ENCODE measurements around the gene NAV3.
"Not testable (repeated sequence)": the region's sequence is repeated elsewhere in the genome, so short reads cannot be mapped to it uniquely, and the experiment has no call there.

NAV3 gene

DNA sequence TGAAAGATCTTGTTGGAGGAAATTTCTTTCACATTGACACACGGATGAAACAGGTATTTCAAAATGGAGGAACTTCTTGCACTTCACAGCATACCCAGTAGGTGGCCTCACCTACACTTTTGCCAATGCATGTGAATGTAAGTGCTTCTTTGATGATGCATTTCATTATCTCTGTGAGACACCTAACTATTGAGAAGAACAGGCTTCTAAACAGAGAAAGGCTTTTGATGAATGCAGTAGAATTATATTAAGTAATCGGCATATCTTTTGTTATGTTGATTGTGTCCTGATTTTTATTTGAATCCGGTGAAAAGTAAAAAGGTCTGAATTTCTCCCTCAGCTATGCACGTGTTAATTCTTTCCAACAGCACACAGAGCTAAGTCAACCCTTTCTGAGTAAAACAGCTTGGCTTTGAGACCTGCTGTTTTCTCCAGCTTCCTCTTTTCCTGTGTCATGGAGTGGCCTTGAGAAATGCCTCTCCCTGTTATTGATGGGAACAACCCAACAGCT is 399.0 kb downstream of the NAV3 start:
- no peak for FAIRE-seq
- DNase-seq (ENCODE audit: insufficient read length, low spot score), result peak; percentile 10

DNA sequence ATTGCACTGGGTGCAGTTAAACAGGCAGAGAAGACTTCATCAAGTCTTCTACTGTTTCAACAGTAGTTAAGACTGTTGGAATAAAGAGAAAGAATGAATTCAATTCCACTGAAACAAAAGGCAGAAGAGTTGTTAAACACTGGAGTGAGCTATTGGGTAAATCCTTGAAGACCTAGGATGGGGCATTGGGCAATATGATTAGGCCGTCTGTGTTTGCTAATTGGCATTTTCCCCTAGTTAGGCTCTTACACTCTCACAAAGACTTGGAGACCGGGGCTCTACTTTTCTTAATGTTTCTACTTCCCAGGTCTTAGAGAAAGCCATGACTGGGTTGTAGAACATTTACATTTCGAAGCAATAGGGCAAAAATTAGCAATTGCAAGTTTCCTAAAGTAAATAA is 402.1 kb downstream of the NAV3 start:
- FAIRE-seq (no peak), DNase-seq (ENCODE audit: insufficient read length, low spot score) (no peak)

DNA sequence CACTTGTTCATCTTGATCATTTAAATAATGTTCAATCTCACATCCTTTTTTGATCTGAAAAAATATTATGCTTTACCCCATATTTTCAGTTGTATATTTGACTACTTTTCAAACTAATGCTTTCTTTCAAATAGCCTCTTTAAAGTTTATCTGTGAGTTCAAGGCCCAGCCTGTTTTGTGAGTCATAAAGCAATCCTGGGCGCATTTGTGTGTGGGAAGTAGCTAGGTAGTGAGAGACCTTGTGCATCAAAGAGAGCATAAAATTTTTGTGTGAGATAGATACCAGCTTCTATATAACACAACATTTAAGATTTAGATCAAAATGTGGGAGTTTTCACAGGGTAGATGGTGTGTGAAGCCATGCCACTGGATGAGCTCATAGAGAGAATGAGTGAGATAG is 405.6 kb downstream of the NAV3 start:
- FAIRE-seq, result no peak

DNA sequence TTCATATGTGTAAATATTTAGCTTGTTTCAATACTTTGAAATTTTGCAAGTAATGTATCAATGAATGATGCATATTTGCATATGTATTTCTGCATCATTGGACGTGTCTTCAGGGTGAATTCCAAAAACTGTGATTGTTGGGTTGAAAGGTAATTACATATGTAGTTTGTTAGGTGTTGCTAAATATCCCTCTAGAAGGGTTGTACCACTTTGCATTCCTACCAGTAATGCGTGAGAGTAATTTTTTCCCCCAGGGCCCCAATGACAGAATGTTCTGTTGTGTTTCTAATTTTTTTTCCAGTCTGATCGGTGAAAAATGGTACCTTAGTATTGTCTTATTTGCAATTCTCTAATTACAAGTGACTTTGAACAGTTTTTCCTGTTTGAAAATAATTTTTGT is 408.9 kb downstream of the NAV3 start:
- DNase-seq (ENCODE audit: insufficient read length, low spot score) (no peak), FAIRE-seq (no peak)

More for the DNA sequence above, 405.6 kb downstream of the NAV3 start:
- no peak for DNase-seq (ENCODE audit: insufficient read length, low spot score)

DNA sequence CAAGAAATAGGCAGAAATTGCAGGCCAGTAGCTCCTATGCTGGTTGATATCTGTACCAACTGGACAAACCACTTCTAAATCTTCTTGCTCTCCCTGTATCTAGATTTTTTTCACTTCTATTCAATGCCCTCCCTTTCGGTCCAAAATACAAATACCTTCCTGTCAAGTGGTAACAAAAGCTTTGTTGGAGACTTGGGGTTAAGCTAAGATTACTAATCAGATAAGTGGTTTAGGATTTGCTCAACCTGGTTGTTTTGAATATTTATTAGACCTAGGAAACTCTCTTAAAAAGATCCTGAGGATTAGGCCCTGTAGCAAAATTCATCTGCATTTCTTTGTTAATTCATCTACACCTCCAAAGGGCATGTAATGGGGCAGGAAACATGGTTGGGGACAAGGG is 410.1 kb downstream of the NAV3 start:
- no peak for DNase-seq (ENCODE audit: insufficient read length, low spot score)
- FAIRE-seq, result no peak

DNA sequence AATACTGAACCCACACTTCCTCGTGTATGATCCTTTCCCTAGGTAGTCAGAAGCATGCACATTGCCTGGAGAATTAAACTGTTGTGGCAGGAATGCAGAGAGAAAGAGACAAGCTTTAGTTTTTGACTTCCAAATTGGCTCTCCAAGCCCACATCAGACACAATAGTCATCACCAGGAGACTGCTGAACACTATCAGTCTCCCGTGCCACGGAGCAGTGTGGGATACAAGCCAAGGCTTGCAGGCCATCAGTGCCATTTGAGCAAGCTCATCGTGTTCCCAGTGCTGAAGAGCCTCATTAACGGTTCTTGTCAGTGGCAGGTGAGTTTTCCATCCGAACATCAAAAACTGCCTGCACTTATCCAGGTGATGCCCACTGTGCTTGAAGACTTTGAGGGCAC is 410.8 kb downstream of the NAV3 start:
- no peak for FAIRE-seq

DNA sequence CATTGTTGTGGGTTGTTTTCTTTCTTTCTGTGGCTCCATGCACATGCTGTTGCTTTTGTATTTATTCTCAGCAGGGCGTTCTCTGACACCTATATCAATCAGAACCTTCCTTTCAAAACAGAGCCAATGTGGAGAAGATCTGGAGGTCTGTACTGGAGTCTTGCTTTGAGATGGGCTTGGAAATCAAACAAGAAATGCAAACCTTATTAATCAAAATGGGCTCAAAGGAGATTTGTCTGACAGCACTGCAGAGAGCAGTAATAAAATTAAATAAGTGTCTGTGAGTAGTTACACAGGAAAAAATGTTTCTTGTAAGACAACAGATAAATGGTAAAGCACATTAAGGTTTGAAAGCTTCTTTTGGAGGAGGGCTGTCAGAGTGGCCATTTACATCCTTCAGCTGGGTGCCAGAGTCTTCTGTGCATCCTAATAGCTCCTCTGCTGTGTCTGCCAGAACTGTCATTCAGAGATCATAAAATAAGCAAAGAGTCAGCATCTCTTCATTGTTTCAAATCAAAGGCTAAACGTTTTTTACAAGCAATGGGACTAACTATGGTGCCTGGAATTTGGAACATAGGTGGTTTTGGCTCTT is 414.3 kb downstream of the NAV3 start:
- FAIRE-seq, result no peak

More for the DNA sequence above, 410.8 kb downstream of the NAV3 start:
- DNase-seq (ENCODE audit: insufficient read length, low spot score), result no peak

DNA sequence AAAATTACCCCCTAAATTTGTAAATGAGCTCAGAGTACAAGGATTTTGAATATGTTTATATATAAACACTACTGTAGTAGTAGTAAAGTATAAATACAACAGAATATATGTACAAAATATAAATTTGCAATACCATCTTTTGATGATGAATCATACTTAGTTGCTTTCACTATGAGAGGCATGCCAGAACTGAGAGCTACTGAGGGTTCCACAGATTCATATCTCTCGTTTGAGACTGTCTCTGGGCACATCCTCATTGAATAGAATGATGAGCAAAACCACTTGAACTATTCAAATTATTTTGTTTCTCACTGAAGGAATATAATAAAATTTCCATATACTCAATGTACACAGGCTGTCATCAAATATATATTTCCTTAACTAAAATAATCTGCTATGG is 417.6 kb downstream of the NAV3 start:
- DNase-seq (ENCODE audit: insufficient read length, low spot score) (no peak), FAIRE-seq (no peak)

More for the DNA sequence above, 414.3 kb downstream of the NAV3 start:
- DNase-seq (ENCODE audit: insufficient read length, low spot score), result no peak

DNA sequence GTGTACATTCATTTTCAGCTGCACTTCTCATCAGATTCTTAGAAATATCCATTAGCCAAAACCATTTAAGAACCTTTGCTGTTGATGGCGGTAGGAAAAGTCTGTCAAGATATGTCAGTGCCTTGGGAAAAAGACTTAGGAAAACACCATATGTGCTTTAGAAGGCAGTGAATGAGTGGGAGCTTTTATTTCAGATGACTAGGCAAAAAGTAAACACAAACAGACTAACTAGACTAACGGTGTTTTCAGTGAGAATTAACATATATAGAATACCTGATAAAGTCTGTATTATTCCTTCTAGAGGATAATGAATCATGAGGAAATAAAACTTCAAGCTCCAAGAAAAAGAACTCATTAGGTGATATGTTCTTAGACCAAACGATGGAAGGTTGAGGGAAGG is 418.9 kb downstream of the NAV3 start:
- DNase-seq (ENCODE audit: insufficient read length, low spot score), result no peak
- no peak for FAIRE-seq

DNA sequence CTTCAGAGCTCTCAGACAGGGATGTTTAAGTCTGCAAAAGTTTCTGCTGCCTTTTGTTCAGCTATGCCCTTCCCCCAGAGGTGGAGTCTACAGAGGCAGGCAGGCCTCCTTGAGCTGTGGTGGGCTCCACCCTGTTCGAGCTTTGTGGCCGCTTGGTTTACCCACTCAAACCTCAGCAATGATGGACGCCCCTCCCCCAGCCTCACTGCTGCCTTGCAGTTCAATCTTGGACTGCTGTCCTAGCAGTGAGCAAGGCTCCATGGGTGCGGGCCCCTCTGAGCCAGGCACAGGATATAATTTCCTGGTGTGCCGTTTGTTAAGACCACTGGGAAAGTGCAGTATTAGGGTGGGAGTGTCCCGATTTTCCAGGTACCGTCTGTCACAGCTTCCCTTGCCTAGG is 427.0 kb downstream of the NAV3 start:
- not testable (repeated sequence) for FAIRE-seq; DNase-seq (ENCODE audit: insufficient read length, low spot score)

DNA sequence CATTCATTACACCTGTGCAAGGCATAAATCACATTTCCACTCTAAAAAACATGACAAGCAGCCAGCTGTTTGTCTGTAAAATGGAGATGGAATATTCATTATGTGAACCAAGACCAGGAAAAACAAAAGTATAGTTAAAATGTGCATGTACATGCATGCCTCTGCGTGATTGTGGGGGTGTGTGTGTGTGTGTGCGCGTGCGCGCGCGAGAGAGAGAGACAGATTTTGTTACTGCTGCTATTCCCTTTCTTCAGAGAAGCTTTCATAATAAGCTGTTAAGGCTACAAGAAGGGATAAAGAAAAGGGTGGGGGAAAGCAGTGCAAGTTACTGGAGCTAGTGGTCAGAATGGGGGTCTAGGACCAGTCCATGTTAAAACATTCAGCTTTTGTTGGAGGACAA is 430.3 kb downstream of the NAV3 start:
- FAIRE-seq (peak; percentile 31), DNase-seq (ENCODE audit: insufficient read length, low spot score) (no peak)

DNA sequence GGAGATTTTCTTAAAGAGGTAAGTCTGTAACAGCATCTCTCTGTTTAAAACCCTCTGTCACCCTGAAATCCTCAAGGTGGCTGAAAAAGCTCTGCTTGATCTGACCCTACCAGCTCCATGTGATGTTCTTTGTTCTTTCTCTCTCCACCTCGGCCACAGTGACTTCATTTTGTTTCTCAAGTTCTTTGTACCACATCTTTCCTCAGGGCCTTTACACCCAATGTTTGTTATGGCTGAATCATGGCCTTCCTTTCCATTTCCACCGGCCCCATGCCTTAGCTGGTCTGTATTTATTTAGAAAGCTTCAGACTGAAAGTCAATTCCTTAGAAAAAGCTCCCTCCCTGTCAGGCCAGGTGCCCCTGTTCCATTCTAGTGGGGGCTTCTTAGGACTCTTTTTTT is 431.2 kb downstream of the NAV3 start:
- no peak for DNase-seq (ENCODE audit: insufficient read length, low spot score)
- no peak for FAIRE-seq
